ENCODE results near the gene BTN3A1. TPM values are rescaled to one million over a fixed set of nuclear protein-coding genes. Genes with fewer than 3 reads are reported as not detected.

The BTN3A1 gene
- polyA plus RNA-seq, 1 donor from 2014 or later, result 38.2 TPM

GRCh38 chr6:26388014-26388413, 14.1 kb upstream of the BTN3A1 start:
- H3K27me3 ChIP-seq (ENCODE audit: insufficient read depth, low read depth, low read length), result no peaks in the 10 kb centered on the region
- TF ChIP-seq TAF1 (IDR thresholded peaks at IDR 0.05; ENCODE audit: low read depth) (no peak), EZH2 (IDR thresholded peaks at IDR 0.05; ENCODE audit: borderline replicate concordance, insufficient read depth, low read length, poor library complexity, severe bottlenecking) (no peak), RAD21 (conservative IDR thresholded peaks at IDR 0.05) (no peak)
- no peaks in the 10 kb centered on the region for H4K20me1 ChIP-seq (ENCODE audit: insufficient read depth)
- no peak overlapping the region for H3K9ac ChIP-seq (ENCODE audit: low read length)
- no peak overlapping the region for H3K4me2 ChIP-seq (ENCODE audit: low read length)
- H3F3A ChIP-seq (ENCODE audit: insufficient read depth, low read length, poor library complexity, severe bottlenecking), result no peaks in the 10 kb centered on the region
- no peak overlapping the region for H2AFZ ChIP-seq (ENCODE audit: low read depth, low read length)
- H3K79me2 ChIP-seq (replicated peaks; ENCODE audit: insufficient read depth, low read length), result no peaks in the 10 kb centered on the region
- H3K9me2 ChIP-seq (ENCODE audit: insufficient read depth, low read length), result no peaks in the 10 kb centered on the region
- no peak overlapping the region for H3K27ac ChIP-seq (ENCODE audit: low read length)
- no peaks in the 10 kb centered on the region for H3K9me3 ChIP-seq (ENCODE audit: low read length)
- H3K36me3 ChIP-seq (ENCODE audit: insufficient read depth, low read length), result no peaks in the 10 kb centered on the region
- H3K4me3 ChIP-seq (ENCODE audit: low read length), result no peak overlapping the region

- Histone ChIP-seq H3F3A (ENCODE audit: insufficient read depth, low read length, poor library complexity, severe bottlenecking) (no peaks in the 10 kb centered on the region), H3K27me3 (ENCODE audit: insufficient read depth, low read depth, low read length) (no peaks in the 10 kb centered on the region), H2AFZ (ENCODE audit: low read depth, low read length) (no peak overlapping the region), H3K36me3 (ENCODE audit: insufficient read depth, low read length) (no peaks in the 10 kb centered on the region), H4K20me1 (ENCODE audit: insufficient read depth) (no peaks in the 10 kb centered on the region), H3K9me3 (ENCODE audit: low read length) (no peaks in the 10 kb centered on the region), H3K9me2 (ENCODE audit: insufficient read depth, low read length) (no peaks in the 10 kb centered on the region), H3K79me2 (replicated peaks; ENCODE audit: insufficient read depth, low read length) (no peaks in the 10 kb centered on the region), H3K4me3 (ENCODE audit: low read length) (no peak overlapping the region), H3K27ac (ENCODE audit: low read length) (no peak overlapping the region), H3K9ac (ENCODE audit: low read length) (no peak overlapping the region), H3K4me2 (ENCODE audit: low read length) (no peak overlapping the region)
- TF ChIP-seq CTCF (IDR thresholded peaks at IDR 0.05; ENCODE audit: poor library complexity, severe bottlenecking) (no peak), RAD21 (conservative IDR thresholded peaks at IDR 0.05) (no peak), SMC3 (conservative IDR thresholded peaks at IDR 0.05; ENCODE audit: poor library complexity) (no peak), EZH2 (IDR thresholded peaks at IDR 0.05; ENCODE audit: borderline replicate concordance, insufficient read depth, low read length, poor library complexity, severe bottlenecking) (no peak), POLR2AphosphoS5 (IDR thresholded peaks at IDR 0.05) (no peak), REST (IDR thresholded peaks at IDR 0.05; ENCODE audit: borderline replicate concordance) (no peak), EP300 (conservative IDR thresholded peaks at IDR 0.05; ENCODE audit: poor library complexity, severe bottlenecking) (no peak), TAF1 (IDR thresholded peaks at IDR 0.05; ENCODE audit: low read depth) (no peak), MXI1 (conservative IDR thresholded peaks at IDR 0.05; ENCODE audit: poor library complexity, severe bottlenecking) (no peak)
Measured at GRCh38 chr6:26388441-26388840, 13.6 kb upstream of the BTN3A1 start.

Data from neural cell (in vitro differentiated cells).